GM19463 (cell line): ENCODE data around the gene C19orf85.
A peak's percentile ranks its signal among the peaks of the same experiment; 100 is the strongest.

Experiments
- ATAC-seq: cut with Tn5 transposase; IDR thresholded peaks from one replicate; pipeline ENCODE4 v1.9.1; 2021; ENCODE audit warnings: mild to moderate bottlenecking, moderate library complexity; ENCODE audit not compliant: unreplicated experiment

C19orf85 gene

DNA sequence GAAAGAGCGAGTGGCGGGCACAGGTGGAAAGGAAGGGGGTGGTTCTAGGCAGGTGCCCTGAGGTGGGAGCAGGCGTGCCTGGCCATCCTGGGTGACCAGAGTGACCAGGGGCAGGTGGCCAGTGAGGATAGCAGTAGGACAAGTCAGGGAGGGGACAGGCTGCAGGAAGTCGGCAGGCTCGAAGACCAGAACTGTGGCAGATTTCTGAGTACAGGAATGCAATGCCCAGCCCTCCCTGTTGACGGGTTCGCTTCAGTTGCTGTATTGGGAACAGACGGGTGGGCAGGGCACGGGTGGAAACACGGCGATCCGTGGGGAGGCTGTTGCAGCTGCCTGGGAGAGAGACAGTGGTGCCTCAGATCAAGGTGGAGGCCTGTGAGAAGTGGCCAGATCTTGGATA, 13.8 kb upstream of the C19orf85 start:
- ATAC-seq: no peak

DNA sequence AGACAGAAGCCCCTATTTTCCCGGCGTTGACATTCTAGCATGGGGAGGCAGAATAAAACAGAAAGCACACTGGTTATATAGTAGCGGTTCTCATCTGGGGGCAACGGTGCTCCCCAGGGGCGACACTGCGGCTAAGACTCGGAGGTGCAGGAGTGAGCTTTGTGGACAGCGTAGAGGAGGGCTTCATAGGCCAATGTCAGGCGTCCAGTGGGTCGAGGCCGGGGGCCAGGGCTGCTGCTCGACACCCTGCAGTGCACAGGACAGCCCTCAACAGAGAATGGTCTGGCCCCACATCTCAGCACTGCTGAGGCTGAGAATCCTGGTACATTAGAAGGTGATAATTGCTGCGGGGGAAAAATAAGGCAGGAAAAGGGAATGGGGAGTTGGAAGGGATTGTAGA, 13.4 kb upstream of the C19orf85 start:
- ATAC-seq: no peak

DNA sequence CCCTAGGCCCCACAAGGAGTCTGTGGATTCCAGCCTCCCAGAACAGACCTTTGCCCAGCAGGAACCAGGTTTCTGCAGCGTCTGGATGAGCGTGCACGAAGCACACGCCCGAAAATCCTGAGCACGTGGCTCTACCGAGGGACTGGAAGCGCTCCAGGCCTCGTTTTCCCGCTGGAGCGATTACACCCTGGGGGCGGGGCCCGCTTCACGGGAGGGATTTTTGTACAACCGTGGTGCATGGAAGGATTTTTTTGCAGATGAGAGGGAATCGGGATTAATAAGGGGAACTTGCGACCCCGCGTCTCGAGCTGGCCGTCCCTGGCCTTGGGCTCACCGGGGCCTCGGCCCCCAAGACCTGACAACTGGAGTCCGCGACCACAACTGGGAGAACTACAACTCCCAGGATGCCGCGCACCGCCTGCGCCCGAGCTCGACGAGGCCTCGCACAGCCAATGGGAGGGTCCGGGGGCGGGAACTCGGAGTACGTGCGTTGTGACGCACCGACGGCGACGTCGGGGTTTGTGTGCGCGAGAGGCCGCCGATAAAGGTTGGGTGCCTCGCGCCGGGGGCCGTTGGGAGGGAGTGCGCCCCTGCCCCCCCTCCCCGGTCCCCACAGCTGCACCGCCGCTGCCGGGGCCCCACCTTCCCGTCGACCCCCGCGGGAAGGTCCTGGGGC, 11.7 kb upstream of the C19orf85 start, which contains the start of gene ZNF628:
Gene ZNF628, plus strand, starts transcription at position 518 of the 676 bp plus-strand sequence. CDS start 3,294 bp downstream, outside the sequence.
- peak; percentile 92 for ATAC-seq

DNA sequence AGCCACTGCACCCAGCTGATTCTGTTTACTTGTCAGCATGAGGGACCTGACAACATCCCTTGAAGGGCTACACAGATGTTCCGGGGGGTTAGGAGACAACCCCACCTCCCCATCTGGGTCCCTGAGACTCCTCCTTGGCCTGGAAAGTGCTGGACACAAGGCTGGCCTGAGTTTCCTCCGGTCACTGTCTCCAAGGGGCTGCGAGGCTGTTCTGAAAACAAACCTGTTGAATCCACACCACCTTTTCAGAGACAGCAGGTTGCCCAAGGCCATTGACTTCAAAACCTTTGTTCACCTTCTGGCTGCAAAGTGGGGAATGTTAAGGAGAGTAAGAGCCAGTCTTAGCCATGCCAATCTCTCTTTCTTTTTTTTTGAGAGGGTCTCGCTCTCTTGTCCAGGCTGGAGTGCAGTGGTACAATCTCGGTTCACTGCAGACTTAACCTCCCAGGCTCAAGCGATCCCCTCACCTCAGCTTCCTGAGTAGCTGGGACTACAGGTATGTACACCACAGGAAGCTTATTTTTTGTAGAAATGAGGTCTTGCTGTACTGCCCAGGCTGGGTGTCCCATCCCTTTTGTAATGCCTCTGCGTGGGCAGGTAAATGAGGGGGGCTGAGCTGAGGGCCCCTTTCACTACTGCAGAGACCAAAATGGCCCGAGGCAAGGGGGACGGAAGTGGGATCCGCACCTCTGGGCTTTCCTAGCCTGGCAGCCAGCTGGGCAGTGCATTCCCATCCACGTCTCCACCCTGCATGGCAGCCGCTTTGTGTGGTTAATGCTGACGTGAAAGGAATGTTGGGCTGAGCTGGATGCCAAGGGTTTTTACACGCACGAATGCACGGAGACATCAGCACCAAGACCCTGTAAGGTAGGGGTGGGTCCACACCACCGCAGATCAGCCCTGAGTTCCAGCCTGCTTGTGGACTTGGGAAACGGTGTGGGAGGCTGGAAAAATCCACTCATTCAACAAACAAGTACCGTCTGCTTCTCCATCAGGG, 10.0 kb upstream of the C19orf85 start:
- no peak for ATAC-seq

DNA sequence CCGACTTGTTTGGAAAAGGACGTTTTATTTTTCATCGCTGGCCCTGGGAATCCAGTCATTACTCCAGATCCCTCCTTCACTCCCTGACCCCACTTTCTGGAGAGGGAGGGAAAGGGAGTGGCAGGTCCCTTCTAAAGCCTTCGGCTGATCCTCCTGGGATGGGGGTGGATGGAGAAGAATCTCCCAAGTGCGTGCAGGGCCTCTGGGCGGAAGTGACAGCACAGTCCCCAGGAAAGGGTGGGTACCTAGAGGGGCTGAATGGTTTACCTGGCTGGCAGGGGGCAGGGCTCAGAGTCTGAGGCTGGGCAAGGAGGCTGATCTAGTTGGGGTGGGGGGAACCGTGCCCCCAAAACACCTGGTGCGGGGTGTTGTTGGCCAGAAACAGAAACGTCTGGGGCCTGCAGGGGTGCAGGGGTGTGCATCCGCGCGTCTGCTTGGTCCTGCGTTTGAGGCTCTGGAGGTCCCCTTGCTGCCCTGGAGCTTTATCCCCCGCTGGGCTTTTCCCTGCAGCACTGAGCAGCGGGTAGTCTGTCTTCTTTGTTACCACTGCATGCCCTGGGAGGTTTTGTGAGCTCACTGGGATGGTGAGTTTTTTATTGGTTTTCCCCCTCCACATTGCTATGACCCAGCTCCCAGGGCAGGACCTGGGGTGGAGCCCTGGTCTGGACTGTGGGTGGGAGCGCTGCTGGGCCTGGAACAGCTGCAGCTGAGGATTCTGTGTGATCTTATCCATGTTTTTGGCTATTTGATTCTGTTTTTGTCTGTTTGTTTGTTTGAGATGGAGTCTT, 8.9 kb upstream of the C19orf85 start:
- ATAC-seq: no peak

DNA sequence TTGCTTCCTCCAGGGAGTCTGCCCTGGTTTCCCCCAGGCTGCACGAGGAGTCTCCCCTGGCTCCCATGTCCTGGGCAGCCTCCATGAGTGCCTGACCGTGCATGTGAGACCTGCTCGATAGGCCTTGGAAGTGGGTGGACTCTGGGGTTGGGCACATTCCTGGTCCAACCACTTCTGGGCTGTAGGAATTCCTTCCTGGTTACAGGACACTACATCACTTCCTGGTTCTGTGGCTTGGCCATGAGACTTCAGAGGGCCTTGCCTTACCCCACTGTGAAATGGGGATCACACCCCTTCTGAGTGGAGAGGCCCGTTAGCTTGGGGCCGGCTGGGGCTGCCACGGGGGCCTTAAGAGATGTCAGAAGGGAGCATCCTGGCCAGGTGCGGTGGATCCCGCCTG, 7.9 kb upstream of the C19orf85 start:
- ATAC-seq: no peak

DNA sequence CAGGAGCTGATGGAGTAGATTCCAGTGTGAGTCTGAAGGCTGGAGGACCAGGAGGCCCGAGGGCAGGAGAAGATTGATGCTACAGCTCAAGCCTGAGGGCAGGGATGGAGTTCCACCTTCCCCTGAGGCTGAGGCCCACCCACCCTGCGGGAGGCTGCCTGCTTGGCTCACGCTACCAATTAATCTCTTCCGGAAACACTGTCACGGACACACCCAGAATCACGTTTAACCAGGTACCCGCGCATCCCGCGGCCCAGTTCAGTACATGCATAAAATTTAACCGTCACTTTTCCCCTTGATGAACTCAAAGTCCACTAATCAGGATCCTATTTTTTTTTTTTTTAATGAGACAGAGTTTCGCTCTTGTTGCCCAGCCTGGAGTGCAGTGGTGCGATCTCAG, 6.7 kb upstream of the C19orf85 start:
- no peak for ATAC-seq

DNA sequence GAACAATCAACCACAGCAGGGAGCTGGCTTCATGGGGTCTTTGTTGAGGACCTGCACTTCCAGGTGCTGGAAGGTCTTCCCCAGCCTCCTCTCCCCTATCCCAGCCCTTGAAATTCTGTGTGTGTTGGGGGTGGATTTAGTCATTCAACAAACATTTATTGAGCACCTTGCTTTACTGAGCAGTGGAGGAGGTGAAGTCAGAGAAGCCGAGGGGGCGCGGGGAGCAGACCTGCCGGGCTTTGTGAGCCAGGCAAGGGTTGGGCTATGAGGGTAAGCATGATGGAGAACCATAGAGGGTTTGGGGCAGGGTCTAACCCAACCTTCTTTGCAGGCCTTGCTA, 3.5 kb upstream of the C19orf85 start:
- ATAC-seq: no peak

DNA sequence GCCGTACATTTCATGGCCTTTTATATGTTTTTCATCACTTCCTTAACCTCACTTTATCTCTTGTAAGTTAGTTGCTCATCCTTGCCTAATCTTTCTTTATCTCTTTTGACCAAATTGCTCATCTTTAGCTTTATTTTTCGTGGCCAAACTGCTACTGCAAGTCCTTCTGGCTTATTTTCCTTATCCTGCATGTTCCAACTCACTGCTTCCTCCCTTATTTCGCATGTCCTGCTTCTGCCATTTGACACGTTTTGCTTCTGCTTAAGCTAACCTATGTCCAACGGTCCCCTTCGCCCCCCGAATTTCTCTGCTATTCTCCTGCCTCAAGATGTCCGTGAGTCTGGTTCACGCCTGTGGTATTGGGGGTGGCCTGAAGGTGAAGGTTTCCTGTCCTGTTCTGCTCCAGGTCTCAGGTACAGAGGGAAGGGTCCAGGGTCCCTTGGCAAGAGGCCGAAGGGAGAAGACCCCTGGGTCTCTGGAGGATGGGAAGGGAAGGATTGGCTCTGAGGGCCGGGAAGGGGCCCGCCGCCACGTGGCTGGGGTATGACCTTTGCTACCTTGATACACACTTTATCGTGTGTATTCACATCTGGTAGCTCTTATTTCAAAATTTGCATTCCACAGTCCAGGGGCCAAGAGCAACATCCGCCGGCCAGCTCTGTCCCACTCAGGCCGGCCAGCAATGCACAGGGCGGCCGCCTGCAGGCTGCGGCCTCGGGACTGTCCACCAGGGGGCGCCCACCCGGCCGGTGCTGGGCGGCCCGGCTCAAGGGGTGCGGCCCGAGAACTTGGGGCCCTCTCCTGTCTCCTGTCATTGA, 2.9 kb upstream of the C19orf85 start:
- ATAC-seq: no peak

DNA sequence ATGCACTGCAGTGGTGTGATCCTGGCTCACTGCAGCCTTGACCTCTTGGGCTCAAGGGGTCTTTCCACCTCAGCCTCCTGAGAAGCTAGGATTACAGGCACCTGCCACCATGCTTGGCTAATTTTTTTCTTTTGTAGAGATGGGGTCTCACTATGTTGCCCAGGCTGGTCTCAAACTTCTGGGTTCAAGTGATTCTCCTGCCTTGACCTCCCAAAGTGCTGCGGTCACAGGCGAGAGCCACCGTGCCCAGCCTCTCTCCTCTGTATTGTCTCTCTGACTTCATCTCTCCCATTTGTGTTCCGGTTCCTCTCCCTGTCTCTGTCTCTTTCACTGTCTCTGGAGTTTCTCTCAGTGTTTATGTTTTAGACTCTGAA, 1.7 kb upstream of the C19orf85 start:
- ATAC-seq: no peak

DNA sequence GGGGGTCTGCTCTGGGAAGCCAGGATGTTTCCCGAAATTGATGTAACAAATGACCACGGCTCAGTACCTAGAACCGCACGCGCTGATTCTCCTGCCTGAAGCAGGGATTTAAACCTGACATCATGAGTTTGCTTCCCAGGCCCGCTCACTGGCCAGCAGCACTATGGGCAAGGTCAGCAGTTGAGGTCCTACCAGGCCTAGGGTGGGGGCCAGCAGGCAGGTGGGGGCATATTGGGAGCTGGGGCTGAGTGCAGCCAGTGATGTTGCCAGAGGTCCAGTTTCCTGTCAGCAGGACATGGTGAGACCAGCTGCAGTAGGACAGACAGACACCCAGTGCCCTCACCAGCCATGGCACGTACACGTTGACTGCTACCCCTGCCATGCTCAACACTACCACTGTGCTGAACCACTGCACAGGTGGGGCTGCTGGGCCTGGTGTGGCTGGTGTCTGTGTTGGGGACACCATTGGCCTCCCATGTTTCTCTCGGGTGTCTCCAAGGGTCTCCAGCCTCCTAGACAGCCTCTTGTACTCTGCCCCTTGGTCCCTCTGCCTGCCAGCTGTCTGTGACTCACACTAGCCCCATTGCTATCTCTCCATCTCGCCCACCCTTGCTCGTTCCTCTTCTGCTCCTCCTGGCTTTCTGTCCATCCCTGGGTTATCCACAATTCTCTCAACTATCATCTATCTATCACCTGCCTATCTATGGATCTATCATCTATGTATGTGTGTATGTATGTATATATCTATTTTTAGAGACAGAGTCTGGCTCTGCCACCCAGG, 1.1 kb upstream of the C19orf85 start:
- ATAC-seq: no peak

DNA sequence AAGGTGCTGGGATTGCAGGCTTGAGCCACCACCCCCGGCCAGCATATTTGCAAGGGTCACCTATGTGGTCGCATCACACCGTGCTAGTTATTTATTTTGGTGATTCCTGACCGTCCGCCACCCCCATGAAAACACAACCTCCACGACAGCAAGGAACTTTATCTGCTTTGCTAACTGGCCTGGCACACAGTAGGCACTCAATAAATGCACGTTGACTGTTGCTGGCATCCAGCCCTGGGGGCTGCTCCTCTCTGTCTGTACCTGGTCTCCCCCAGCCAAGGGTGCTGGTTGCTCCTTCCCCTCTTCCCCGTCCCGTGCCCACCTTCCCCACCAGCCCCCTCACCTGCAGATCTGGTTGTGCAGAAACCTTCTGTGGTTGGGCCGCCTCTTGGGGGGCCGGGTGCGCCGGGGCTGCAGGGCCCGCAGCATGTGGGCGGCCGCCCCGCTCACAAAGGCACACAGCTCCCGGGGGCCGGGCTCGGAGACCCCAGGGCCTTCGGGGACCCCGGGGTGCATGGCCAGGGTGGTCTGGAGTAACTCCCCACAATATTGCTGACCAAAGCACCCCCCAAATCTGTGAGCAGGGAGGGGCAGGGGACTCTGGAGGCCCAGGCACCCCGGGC, 401 bp downstream of the C19orf85 start:
- ATAC-seq: no peak

DNA sequence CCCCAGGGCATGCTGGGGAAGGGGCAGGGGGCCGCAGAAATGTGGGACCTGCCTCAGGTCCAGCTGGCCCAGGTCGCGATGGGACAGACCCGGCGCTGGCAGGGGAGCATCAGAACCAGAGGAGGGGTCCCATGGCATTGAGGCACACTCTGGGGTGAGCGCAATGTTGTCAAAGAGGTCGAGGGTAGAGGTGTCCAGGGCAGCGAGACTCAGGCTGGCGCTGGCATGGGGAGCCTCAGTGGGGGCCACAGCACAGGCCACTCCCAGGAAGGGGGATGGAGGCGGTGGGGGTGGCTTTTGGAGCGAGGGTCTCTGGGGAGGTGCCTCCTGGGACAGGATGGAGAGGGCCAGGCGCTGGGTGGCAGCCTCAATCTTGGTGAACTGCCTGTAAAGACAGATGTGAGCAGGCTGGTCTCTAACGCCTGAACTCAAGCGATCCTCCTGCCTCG, 944 bp downstream of the C19orf85 start:
- no peak for ATAC-seq

DNA sequence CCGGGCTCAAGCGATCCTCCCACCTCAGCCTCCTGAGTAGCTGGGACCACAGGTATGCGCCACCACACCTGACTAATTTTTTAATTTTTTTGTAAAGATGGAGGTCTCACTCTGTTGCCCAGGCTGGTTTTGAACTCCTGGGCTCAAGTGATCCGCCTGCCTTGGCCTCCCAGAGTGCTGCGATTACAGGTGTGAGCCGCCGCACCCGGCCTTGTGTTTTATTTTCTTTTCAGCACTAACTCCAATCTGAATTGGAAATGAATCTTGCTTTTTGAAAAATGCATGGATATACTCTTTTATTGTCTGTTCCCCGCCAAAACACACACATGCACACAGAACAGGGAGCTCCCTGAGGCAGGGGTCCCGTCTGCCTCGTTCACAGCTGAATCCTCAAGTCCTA, 1.8 kb downstream of the C19orf85 start:
- no peak for ATAC-seq

DNA sequence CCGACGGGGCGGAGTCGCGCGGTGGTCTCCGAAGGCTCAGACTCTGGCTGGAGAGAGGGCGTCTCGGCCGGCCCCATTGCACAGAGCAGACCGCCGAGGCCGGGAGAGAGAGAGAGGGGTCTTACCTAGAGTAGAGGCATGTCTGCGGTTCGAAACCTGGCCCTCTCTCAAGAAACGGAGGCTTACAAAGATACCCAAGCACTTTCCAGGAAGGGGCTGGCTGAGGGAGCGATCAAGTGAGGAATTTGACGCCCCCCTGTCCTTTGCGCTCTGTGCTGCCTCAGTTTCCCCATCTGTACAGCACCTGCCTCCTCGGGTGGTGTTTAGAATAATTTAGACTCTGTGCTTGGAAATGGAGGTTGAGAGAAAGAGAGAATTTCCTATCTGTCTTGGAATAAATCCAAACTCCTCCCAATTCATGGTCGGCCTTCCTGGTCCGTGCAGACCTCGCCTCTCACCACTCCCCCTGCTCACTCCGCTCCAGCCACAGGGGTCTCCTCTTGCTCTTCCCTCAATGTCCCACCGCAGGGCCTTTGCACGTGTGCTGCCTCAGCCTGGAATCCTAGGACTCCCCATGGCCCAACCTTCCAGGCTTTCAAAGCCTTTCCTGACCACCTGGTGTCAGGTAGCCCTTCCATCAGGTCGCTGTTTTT, 2.5 kb downstream of the C19orf85 start:
- no peak for ATAC-seq

DNA sequence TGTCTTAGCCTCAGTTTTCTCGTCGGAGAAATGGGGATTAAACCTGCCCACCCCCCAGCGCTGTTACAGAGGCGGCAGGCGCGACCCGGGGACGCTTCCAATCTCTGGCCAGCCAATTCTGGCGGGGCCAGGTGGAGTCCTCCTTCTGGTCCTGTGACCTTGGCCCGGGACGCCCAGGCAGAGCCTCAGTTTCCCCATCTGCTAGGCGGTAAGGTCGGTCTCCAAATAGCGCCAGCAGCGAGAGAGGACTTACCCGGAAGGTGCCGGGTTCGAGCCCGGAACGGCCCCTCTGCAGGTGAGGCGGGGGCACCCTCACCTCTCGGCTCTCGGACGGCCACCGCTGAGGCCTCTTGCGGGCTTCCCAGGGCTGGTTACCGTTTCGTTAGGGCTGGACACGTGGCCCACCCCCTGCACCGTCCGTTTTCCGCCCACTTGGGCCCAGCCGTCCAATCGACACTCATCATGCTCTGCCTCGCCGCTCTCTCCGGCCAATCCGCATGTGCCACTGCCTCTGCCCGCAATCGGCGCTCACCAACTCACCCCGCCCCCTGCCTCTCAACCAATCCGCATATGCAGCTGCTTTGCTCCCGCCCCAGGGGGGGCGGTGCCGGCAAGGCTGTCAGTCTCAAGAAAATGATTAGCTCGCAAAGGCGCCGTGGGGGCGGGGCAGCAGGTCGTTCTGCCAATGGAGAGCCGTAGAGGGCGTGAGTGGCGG, 3.1 kb downstream of the C19orf85 start, which contains the start of gene ISOC2:
Gene ISOC2, minus strand, starts transcription at position 384 of the 715 bp plus-strand sequence. CDS start 5,156 bp downstream, outside the sequence.
- ATAC-seq: peak; percentile 94

DNA sequence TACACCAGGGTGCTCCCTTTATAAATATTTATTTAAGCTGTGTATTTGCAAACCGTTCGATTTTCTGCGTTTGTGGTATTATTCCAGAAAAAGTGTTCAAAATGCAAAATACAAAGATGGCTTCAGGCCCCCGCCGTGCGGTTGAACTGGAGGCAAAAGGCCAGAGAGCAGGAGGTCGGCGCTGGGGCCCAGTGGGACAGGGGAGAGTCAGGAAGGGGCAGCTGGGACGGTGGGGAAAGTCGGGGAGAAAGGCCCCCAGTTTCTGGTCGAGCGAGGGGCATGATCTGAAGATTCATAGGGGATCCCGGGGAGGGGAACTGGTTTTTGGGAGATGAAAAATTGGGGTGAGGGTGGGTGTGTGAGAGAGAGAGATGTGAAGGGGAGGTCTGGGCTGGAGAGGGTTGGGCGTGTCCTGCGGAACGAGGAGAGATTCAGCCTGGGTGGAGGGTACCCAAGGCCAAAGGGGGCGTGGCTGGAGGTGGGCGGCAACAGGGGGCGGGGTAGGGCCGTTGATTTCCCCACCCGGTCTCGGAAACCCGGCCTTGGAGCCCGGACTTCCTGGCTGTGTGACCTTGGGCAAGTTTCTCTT, 3.8 kb downstream of the C19orf85 start:
- no peak for ATAC-seq
